Hippocampal formation (tissue), 2 donors: ENCODE measurements around the gene C6orf47.

Experiments
- DNase-seq, 2 donors: peaks; one replicate each; lab custom pipeline; 2025; lab: John Stamatoyannopoulos, UW

Gene C6orf47

GRCh38 chr6:31661262-31662123, 915 bp upstream of the C6orf47 start:
- no peak for DNase-seq

DNA sequence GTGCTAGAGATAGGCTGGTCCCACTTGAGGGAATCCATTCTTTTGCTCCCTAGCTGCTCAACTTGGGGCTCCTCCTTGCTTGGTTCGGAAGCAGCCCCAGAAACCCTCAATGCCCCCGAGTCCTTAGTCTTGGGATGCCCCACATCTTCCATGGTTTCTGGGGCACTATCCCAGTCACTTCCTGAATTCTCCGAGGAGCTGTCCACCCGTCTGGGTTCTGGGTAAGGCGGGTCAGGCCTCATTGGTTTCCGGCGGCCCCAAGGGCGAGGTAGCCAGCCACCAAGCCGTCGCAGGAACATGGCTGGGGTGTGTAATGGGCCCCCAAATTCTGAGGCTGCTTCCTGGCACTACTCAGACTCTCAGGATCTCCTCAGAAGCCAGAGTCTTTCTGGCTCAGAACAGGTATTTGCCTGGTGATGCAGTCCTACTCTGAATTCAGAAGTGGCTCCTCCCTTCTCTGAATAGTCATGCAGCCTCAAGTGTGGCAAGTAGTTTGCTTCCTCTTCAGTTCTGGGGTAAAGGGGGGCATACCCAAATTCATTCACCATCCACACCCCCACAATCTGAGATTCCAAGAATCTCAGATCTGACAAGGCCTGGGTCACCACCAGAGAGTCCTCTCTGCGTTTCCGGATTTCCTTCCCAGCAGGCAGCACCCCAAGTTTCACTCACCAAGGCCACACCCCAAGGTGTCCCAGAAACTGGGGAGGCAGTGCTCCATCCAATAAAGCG, 763 bp downstream of the C6orf47 start:
- DNase-seq, result no peak

GRCh38 chr6:31658983-31659648, 1.5 kb downstream of the C6orf47 start:
- no peak for DNase-seq

DNA sequence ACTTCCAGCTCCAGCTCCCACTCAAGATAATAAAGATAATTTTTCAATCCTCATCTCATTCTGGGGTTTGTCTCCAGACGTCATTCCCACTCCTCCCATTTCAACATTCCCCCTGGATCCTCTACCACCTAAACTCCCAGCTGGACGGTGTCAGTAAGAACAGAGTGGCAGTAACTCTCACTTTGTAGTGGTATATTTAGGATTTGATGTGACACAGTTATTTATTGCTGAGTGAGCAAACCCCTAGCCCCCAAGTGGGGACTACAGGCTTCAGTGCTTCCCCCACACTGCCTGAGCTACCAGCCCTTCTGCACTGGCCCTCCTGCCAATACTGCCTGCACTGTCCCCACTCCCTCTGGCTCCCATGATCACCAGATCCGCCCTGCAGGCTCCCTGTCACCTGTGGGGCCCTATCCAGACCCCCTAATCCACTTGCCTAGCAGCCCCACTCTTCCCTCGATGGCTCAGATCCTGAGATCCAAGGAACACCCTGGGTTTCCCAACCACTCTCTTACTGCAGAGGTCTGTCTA, 2.4 kb downstream of the C6orf47 start:
- DNase-seq, result no peak

DNA sequence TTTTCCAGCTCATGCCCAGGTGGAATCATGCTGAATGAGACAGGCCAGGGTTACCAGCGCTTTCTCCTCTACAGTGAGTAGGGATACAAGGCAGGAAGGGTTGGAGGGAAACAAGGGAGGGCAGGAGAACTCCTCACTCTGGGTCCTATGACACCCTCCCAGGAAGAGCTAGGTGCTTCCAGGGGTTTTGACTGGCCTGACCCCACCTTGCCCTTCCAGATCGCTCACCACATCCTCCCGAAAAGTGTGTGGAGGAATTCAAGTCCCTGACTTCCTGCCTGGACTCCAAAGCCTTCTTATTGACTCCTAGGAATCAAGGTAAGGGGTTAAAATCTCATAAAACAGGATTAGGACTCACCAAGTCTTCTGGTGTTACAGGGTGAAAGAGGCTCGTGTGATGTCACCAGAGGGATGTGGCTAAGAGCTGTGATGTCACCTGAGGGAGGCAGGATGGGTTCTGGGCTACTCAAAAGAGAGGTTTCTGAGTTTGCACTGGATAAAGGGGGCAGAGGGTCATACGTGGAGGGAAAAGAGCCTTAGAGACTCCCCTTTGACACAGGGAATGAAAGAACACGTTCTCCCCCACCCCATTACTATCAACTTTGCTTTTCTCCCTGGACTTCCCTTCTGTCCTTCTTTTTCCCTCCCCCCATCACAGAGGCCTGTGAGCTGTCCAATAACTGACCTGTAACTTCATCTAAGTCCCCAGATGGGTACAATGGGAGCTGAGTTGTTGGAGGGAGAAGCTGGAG, 3.0 kb downstream of the C6orf47 start:
- DNase-seq, result no peak

DNA sequence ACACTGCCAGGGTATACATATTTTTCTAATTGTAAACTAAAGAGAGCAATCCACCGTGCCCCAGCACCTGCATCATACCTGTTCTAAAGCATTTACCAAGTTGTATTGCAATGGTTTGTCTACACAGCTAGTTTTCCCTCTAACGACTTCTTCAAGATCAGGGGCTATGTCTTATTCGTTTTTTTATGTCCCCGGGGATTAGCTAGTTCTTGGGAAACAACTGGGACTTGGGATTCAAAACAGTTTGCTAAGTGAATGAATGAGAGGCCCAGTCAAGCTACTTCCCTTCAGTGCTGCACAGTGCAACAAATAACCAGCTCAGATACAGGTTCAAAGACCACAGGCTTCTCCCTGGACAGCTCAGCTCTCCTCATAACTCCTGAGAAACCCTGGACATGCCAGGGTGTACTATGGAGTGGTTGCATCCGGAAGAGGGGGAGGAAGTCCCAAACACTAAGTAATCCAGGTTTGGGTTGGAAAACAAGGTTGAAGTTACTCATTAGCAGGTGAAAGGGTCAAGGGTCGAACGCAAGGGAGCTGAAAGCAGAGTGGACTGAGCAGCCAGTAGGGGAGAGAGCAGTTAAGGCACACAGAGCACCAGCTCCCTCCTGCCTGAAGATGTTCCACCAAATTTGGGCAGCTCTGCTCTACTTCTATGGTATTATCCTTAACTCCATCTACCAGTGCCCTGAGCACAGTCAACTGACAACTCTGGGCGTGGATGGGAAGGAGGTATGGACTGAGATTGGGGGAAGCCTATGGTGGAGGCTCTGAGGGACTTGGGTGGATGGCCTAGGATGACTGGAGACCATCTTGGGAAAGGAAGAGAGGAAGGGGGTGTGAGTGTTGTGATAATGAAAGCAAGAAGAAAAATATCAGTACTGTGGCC, 5.0 kb downstream of the C6orf47 start, which contains the start of gene APOM:
APOM (plus strand) TSS at position 546 of the 889 bp plus-strand sequence; CDS start at position 619, 73 bp downstream.
- DNase-seq, result no peak

DNA sequence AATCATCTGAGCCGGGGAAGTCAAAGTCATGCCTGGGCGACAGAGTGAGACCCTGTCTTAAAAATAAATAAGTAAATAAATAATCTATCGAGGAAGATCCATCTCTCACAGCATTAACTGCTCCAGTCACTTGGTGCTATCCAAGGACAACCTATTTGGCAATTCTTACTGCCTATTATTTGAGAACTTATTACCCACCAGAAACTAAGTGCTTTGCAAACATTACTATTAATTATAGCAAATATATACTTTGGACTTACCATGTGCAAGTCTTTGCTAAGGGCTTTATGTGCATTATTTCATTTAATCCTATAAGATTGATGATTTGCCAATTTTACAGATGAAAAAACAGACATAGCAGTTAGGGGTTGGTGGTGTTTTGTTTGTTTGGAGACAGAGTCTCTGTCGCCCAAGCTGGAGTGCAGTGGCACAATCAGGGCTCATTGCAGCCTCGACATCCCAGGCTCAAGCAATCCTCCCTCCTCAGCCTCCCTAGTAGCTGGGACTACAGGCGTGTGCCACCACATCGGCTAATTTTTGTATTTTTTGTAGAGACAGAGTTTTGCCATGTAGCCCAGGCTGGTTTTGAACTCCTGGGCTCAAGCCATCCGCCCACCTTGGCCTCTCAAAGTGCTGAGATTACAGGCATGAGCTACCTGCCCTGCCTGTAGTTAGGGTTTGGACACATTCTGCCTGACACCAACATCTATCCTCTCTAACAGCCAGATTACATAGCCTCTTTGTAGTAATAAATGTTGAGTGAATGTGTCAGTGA, 5.8 kb downstream of the C6orf47 start:
- no peak for DNase-seq

DNA sequence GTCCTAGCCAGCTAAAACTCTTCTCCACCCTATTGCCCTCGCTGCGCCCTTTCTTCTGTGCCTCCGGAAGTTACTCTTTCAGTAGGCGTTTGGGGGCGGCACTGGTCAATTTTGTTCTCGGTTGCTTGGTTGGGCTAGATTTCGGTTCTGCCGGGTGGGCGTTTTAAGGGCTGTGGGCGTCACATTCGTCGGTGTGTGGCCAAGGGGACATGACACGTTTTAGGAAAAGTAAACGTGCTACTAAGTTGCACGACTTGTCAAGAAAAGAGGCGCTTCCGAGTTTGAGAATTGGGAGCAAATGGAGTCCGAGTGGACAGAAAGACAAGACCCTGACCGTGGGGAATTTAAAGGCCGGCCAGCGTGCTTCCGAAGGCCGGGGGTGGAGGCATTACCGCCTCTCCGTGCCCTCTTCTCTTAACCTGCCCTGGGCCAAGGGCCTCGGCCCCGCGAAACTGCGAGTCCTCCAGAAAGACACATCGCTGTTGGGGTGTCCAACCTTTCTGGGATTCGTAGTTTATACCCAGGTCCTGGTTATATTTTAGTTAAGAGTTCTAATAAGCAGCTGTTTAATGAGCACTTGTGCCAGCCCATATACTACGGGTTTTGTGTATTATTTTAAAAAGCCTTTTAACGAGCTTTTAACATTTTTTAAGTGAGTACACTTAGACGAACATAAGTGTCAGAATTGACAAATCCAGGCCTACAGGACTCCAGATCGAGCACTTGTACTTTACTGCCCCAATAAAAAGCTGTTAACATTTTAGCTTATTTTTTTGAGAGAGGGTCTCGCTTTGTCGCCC, 7.5 kb downstream of the C6orf47 start:
- peak; percentile 92 to 98 for DNase-seq

DNA sequence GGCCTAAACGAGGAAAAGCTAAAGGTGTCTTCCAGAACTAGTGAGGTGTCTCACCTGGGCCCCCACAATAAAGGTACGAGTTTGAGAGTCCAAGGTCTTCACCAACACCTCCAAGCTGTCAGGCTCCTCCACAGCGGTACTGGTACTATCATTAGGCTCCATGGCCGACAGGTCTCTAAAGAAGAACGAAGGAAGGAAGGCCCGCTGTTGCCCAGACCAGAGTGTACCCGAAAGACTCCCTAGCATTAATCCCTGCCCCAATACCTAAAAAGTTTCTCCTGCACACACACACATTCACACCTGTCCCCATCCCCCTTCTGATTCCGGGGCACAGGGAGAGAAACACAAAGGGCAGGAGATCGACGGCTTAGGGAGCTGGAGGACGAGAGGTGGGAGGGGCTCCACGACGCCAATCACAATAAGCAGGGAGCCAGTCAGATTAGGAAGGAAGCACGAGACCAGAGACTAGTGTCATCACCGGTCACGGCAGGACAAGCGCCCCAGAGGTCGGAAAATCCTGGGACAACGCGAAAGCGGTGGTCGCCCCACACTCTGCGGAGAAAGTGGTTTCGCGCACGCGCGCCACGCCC, 8.9 kb downstream of the C6orf47 start:
- peak in 1 of 2 donors; percentile 31 for DNase-seq

DNA sequence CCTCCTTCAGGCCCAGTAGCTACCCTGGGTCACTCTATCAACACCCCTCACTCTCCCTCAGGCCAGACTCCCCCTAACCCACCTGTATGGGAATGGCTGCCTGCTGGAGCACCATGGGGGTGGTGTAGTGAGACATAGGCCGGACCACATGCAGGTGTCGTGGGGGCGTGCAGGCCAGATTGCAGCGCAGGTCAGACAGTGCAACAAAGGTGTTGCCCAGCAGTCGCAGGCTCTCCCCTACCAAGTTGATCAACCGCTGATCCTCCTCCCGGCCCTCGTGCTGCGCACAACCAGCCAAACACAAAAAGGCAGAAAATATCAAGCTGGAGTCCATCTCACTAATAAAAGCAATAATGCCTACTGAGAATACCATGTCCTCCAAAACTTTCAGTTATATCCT, 15.3 kb downstream of the C6orf47 start:
- DNase-seq, result no peak

- DNase-seq, result no peak
Measured at GRCh38 chr6:31643818-31644454, 16.6 kb downstream of the C6orf47 start.

DNA sequence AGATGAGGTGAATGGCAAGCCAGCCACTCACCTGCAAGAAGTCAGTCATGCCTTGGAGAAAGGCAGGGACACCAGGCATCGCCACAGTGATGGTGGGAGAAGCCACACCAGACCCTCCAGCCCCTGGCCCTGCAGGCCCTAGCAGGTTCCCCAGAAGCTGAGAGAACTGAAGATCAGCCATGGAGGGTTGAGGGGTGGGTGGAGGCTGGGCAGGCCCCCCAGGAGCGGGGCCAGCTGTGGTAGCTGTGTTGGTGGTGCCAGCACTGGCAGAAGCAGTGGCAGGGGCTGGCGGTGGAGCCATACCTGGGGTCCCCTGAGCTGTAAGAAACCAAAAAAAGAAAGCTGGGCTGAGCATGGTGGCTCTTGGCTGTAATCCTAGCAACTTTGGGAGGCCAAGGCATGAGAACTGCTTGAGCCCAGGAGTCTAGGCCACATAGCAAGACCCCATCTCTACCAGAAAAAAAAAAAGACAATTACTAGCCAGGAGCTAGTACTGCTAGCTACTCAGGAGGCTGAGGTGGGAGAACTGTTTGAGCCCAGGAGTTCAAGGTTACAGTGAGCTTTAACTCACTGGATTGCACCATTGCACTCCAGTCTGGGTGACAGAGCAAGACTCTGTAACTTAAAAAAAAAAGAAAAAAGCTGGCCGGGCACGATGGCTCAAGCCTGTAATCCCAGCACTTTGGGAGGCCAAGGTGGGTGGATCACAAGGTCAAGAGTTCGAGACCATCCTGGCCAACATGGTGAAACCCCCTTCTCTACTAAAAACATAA, 17.6 kb downstream of the C6orf47 start:
- DNase-seq, result no peak

DNA sequence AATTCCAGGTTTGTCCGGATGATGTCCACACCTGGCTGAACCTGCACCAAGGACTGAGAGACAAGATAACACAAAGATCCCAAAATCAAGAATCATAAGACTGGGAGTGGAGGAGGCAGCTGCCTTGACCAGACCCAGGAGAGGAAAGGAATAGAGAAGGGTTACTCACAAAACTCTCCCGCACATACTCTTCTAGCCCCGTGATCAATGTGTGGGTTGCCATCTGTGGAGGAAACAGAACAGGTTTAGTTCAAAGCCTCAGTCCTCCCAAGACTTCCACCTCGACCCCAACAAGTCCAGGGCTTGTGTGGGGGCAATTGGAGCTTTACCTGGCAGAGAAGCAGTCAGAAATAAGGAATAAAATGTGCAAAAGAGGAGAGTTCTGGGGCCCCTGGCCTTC, 19.2 kb downstream of the C6orf47 start:
- DNase-seq, result no peak

DNA sequence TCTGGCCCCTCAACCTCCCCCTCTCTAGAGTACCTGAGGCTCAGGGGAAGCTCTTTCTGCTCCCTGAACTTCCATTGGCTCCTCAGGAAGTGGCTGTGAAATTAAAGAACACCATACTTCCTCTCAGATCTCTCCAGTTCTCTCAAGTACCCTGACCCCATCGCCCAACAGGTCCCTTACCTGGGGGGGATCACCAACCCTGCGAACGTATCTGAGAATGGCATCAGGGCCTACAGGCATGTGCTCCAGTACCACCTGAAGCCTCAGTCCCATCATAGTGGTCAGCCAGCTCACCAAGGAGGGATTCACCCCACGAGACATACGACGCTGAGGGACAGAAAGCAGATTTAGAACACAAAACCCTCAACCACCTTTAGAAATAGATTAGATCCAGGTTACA, 20.0 kb downstream of the C6orf47 start:
- no peak for DNase-seq

- no peak for DNase-seq
Measured at GRCh38 chr6:31639449-31639861, 21.1 kb downstream of the C6orf47 start.

- no peak for DNase-seq
Measured at GRCh38 chr6:31639043-31639442, 21.5 kb downstream of the C6orf47 start.
